Measurements from ENCODE around the gene KDM1B. TPM values are rescaled to one million over a fixed set of nuclear protein-coding genes. Genes with fewer than 3 reads are reported as not detected.
"Not testable (repeated sequence)": the region's sequence is repeated elsewhere in the genome, so short reads cannot be mapped to it uniquely, and the experiment has no call there.

KDM1B gene
- total and polyA plus RNA-seq, 9 donors: 4.7 to 21.7 (median 13.7) TPM

GRCh38 chr6:18215436-18215835, 60.2 kb downstream of the KDM1B start:
- Histone ChIP-seq H3K36me3 (no peaks in the 10 kb centered on the region), H3K9me3 (no peaks in the 10 kb centered on the region), H3K4me3 (no peak overlapping the region), H3K27ac (no peak overlapping the region), H3K4me1 (ENCODE audit: insufficient read depth) (no peaks in the 10 kb centered on the region), H3K27me3 (no peaks in the 10 kb centered on the region)
- no peak for DNase-seq
- TF ChIP-seq POLR2A (IDR thresholded peaks at IDR 0.05) (no peak), EP300 (IDR thresholded peaks at IDR 0.05) (no peak), CTCF (IDR thresholded peaks at IDR 0.05) (no peak)
- 86 to 88% (median 87%) methylated on average over 7 of the region's 7 CpGs for WGBS, 3 donors
- intact Hi-C loops (cut with DNase I): no loop called here

GRCh38 chr6:18216411-18216810, 61.2 kb downstream of the KDM1B start:
- Histone ChIP-seq H3K4me3 (no peak overlapping the region), H3K4me1 (ENCODE audit: insufficient read depth) (no peaks in the 10 kb centered on the region), H3K9me3 (no peaks in the 10 kb centered on the region), H3K27ac (no peak overlapping the region), H3K27me3 (no peaks in the 10 kb centered on the region), H3K36me3 (no peaks in the 10 kb centered on the region)
- 74 to 88% (median 81%) methylated on average over 7 of the region's 7 CpGs for WGBS, 3 donors
- intact Hi-C loops (cut with DNase I): no loop called here
- no peak for TF ChIP-seq POLR2A (IDR thresholded peaks at IDR 0.05)
- TF ChIP-seq EP300 (IDR thresholded peaks at IDR 0.05): no peak
- no peak for TF ChIP-seq CTCF (IDR thresholded peaks at IDR 0.05)
- DNase-seq: no peak

- Histone ChIP-seq H3K4me1 (ENCODE audit: insufficient read depth) (no peaks in the 10 kb centered on the region), H3K4me3 (no peak overlapping the region), H3K27ac (no peak overlapping the region), H3K36me3 (no peaks in the 10 kb centered on the region), H3K9me3 (no peaks in the 10 kb centered on the region), H3K27me3 (no peaks in the 10 kb centered on the region)
- intact Hi-C loops (cut with DNase I): no loop called here
- TF ChIP-seq EP300 (IDR thresholded peaks at IDR 0.05) (no peak), CTCF (IDR thresholded peaks at IDR 0.05) (no peak), POLR2A (IDR thresholded peaks at IDR 0.05) (no peak)
- DNase-seq: no peak
- 95 to 98% (median 97%) methylated on average over 3 of the region's 3 CpGs for WGBS, 3 donors
Observed at GRCh38 chr6:18218233-18218632, 63.0 kb downstream of the KDM1B start.

GRCh38 chr6:18219591-18219990, 64.4 kb downstream of the KDM1B start:
- no peak for TF ChIP-seq POLR2A (IDR thresholded peaks at IDR 0.05)
- no peak for TF ChIP-seq EP300 (IDR thresholded peaks at IDR 0.05)
- no peak for TF ChIP-seq CTCF (IDR thresholded peaks at IDR 0.05)
- no peaks in the 10 kb centered on the region for H3K4me1 ChIP-seq (ENCODE audit: insufficient read depth)
- 17 to 25% (median 24%) methylated on average over 7 of the region's 7 CpGs for WGBS, 3 donors
- H3K9me3 ChIP-seq: no peaks in the 10 kb centered on the region
- H3K27ac ChIP-seq: no peak overlapping the region
- H3K36me3 ChIP-seq: no peaks in the 10 kb centered on the region
- H3K4me3 ChIP-seq: no peak overlapping the region
- no peaks in the 10 kb centered on the region for H3K27me3 ChIP-seq
- no peak for DNase-seq
- intact Hi-C loops (cut with DNase I): no loop called here

- H3K9me3 ChIP-seq: no peaks in the 10 kb centered on the region
- TF ChIP-seq EP300 (IDR thresholded peaks at IDR 0.05) (no peak), POLR2A (IDR thresholded peaks at IDR 0.05) (no peak)
- intact Hi-C loops (cut with DNase I): no loop called here
- H3K36me3 ChIP-seq: no peaks in the 10 kb centered on the region
- no peak overlapping the region for H3K27ac ChIP-seq
- no peak for DNase-seq
- H3K4me1 ChIP-seq (ENCODE audit: insufficient read depth): no peaks in the 10 kb centered on the region
- H3K27me3 ChIP-seq: no peaks in the 10 kb centered on the region
- 93 to 95% (median 94%) methylated on average over 4 of the region's 4 CpGs for WGBS, 3 donors
- H3K4me3 ChIP-seq: no peak overlapping the region
Observed at GRCh38 chr6:18221288-18221615, 66.0 kb downstream of the KDM1B start.

- H3K9me3 ChIP-seq; intact Hi-C loops (cut with DNase I); H3K27ac ChIP-seq; H3K27me3 ChIP-seq; DNase-seq; H3K4me3 ChIP-seq; H3K4me1 ChIP-seq (ENCODE audit: insufficient read depth); H3K36me3 ChIP-seq: not testable (repeated sequence)
- WGBS, 3 donors: 59 to 77% (median 72%) methylated on average over 5 of the region's 5 CpGs
Observed at GRCh38 chr6:18226451-18227105, 71.4 kb downstream of the KDM1B start.

GRCh38 chr6:18227166-18227565, 71.9 kb downstream of the KDM1B start:
- H3K4me3 ChIP-seq; H3K27me3 ChIP-seq; DNase-seq; H3K27ac ChIP-seq; H3K4me1 ChIP-seq (ENCODE audit: insufficient read depth); H3K9me3 ChIP-seq; intact Hi-C loops (cut with DNase I); H3K36me3 ChIP-seq: not testable (repeated sequence)
- WGBS, 3 donors: 93 to 96% (median 95%) methylated on average over 9 of the region's 9 CpGs

GRCh38 chr6:18228590-18228989, 73.4 kb downstream of the KDM1B start:
- H3K4me1 ChIP-seq (ENCODE audit: insufficient read depth); DNase-seq; H3K9me3 ChIP-seq; H3K27me3 ChIP-seq; H3K4me3 ChIP-seq; H3K27ac ChIP-seq; H3K36me3 ChIP-seq; intact Hi-C loops (cut with DNase I): not testable (repeated sequence)
- 96 to 98% (median 97%) methylated on average over 14 of the region's 14 CpGs for WGBS, 3 donors

All from ovary (tissue), 9 donors.